Right cardiac atrium (tissue), 5 donors: ENCODE measurements around the gene ZNF516. TPM values are rescaled to one million over a fixed set of nuclear protein-coding genes. Genes with fewer than 3 reads are reported as not detected.

Experiments used
- ATAC-seq, 2 donors: fragments of 200-7000 bp; cut with Tn5 transposase; one replicate each; pipeline versions ENCODE4 v1.8.0 to v1.9.1; 2020; ENCODE audit warnings: moderate library complexity in 2 of 2, mild to moderate bottlenecking in 1 of 2
- DNase-seq, 3 donors: peaks; one replicate each; pipeline ENCODE4 v3.0.0-alpha.2; 2020
- H3K27ac ChIP-seq: one replicate; pipeline ENCODE4 v1.5.1; 2013; ENCODE audit warnings: mild to moderate bottlenecking, low read length, control low read depth, moderate library complexity
- H3K27me3 ChIP-seq: one replicate; pipeline ENCODE4 v1.6.1; 2013; ENCODE audit not compliant: control insufficient read depth, insufficient read depth
- H3K4me1 ChIP-seq: one replicate; pipeline ENCODE4 v1.6.1; 2013; ENCODE audit warnings: low read length; ENCODE audit not compliant: control insufficient read depth, insufficient read depth
- H3K4me3 ChIP-seq: one replicate; pipeline ENCODE4 v1.5.1; 2013; ENCODE audit warnings: low read length, control low read depth
- H3K9me3 ChIP-seq: one replicate; pipeline ENCODE4 v1.6.1; 2013; ENCODE audit warnings: low read length; ENCODE audit not compliant: control insufficient read depth
- WGBS: extraction: QIAGEN DNeasy Blood & Tissue Kit; methylation state at CpG from one replicate; pipeline ENCODE4 v1.1.7; 2013; 5-methylcytosine and 5-hydroxymethylcytosine counted together
- intact Hi-C, 4 donors: fragments of 100-400 bp; cut with DNase I; formaldehyde crosslinking; loops; one replicate each; pipeline versions ENCODE4 v1.11.0 to v1.14.0; 2022 to 2023
- polyA plus RNA-seq: library from polyadenylated mRNA; stranded (reverse); fragments of 200-250 nt; gene quantifications from one replicate; pipeline ENCODE4 v1.2.3, GENCODE V29; 2013
- total RNA-seq, 4 donors: library from RNA; stranded (reverse); fragmentation: NEBNext Ultra II Directional; extraction: Animal tissue kit (Norgen Biotek cat#: 25700); gene quantifications; one replicate each; pipeline ENCODE4 v1.2.1, GENCODE V29; 2021
- donor health status: healthy with polysubstance abuse.
- donor health status: DM: no; HTN: yes; CAD: no.
- donor health status: DM: no; HTN: no; CAD: no.
- donor health status: DM: no; HTN: yes; CAD: no; lungs with severe emphysema.
- donor health status: DM: yes; HTN: yes; CAD: no.

The ZNF516 gene
- total and polyA plus RNA-seq, 5 donors: 4.8 to 16.2 (median 11.2) TPM

DNA sequence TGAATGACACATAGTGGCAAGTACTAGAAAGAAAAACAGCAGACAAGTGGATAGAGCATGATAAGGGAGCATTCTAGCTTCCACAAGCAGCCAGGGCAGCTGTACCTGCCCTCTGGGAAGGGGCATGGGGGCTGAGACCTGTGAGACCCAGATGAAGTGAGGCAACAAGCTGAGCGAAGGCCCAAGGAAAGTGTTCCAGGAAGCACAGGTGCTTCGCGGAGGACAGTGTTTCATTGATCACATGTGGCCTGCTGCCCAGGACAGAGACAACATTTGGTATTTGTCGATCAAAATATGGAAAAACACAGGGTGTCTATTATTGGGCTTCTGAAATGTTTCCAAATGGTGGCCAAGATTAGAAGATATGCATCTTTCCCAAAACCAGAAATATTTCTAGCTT is 149.1 kb downstream of the ZNF516 start:
- DNase-seq: no peak
- 93% methylated on average over 4 of the region's 4 CpGs for WGBS
- no peaks in the 10 kb centered on the region for H3K9me3 ChIP-seq
- no peaks in the 10 kb centered on the region for H3K27me3 ChIP-seq
- no peaks in the 10 kb centered on the region for H3K4me1 ChIP-seq
- ATAC-seq: no peak
- H3K27ac ChIP-seq: no peak overlapping the region
- intact Hi-C loops: no loop called here
- no peak overlapping the region for H3K4me3 ChIP-seq

DNA sequence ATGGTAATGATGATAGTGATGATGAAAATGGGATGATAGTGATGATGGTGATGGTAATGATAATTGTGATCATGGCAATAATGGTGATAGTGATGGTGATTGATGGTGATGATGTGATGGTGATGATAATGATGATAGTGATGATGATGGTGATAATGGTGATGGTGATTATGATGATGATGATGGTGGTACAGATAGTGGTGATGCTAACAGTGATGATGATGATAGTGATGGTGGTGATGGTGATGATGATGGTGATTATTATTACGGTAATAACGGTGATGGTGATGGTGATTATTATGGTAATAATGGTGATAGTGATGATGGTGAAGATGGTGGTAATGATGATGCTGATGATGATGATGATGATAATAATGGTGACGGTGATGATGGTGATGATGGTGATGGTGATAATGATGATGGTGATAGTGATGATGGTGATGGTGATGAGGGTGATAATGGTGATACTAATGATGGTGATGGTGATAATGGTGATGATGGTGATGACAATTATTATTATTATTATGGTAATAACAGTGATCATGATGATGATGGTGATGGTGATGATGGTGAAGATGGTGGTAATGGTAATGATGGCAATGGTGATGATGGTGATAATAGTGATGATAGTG is 151.0 kb downstream of the ZNF516 start:
- no peak for DNase-seq
- 97% methylated on average over 3 of the region's 3 CpGs for WGBS
- Histone ChIP-seq H3K27ac (no peak overlapping the region), H3K4me3 (no peak overlapping the region), H3K4me1 (no peaks in the 10 kb centered on the region), H3K9me3 (peaks cover 5% of the 10 kb centered on the region), H3K27me3 (no peaks in the 10 kb centered on the region)
- intact Hi-C loops: no loop called here
- no peak for ATAC-seq

DNA sequence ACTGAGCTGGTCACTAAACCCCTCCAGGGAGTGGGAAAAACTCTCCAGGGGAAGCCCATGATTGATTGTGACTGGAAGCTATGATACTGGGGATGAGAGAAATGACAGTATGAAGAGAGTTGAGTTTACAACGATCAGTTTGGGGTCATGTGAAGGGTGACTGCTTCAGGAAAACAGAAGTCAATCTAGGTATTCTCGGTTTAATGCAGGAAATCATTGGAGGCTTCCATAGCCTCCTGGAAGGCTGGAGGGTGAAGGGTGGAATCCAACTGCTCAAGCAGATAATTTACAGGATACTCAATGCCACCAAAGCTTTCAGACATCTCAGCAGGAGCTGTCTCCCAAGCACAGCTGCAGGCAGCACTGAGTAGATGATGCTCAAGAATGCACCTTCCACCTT is 154.6 kb downstream of the ZNF516 start:
- DNase-seq (no peak), ATAC-seq (no peak)
- Histone ChIP-seq H3K4me3 (no peak overlapping the region), H3K27me3 (no peaks in the 10 kb centered on the region), H3K27ac (no peak overlapping the region), H3K9me3 (peaks cover 5% of the 10 kb centered on the region), H3K4me1 (no peaks in the 10 kb centered on the region)
- intact Hi-C loops: no loop called here
- WGBS: 92% methylated on average over 2 of the region's 2 CpGs

DNA sequence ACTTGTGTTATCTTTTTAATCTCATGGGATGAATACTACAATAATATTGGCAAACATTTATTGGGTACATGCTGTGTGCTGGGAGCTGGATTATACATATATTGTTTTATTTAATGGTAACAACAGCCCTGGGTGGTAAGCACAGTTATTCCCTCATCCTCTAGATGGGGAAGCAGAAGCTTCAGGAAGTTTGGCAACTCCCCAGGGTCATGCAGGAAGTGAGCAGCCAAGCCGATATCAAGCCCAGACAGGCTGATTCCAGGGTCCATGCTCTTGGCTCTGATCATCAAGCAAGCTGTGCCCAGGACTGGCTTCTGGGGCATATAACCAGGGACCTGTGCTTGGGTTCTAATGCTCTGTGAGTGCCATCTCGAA is 155.8 kb downstream of the ZNF516 start:
- ATAC-seq: no peak
- Histone ChIP-seq H3K27me3 (no peaks in the 10 kb centered on the region), H3K9me3 (peaks cover 5% of the 10 kb centered on the region), H3K4me1 (no peaks in the 10 kb centered on the region), H3K4me3 (no peak overlapping the region), H3K27ac (no peak overlapping the region)
- no peak for DNase-seq
- WGBS: 53% methylated on average over 2 of the region's 2 CpGs
- intact Hi-C loops: no loop called here

DNA sequence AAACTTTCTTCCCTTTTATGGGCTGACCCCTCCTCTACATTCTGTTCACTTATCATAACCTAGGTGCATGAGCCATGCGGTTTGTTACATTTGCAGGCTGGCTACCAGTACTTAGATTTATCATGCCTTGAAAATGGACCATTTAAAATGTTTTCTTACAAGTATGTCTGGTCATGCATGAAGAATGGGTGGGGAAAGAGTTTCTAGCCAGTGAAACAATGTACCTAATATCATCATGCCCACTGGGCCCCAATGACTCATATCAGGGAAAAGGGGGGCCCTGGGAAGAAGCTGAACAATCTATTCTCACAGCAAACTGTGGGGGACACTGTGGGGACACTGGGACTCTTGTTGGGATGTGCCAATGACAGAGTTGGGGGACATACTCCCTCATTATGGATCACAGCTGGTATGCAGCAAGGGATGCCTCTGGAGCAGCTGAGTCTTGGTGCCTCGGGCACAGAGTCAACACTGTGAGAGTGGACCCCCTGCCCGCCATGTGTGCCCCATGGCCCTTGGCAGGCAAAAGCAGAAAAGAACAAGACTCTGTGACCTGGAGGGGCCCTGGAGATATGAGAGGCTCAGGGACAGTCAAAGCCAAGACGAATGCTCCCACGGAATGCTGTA is 156.3 kb downstream of the ZNF516 start:
- intact Hi-C loops: no loop called here
- ATAC-seq: no peak
- H3K9me3 ChIP-seq: peaks cover 5% of the 10 kb centered on the region

DNA sequence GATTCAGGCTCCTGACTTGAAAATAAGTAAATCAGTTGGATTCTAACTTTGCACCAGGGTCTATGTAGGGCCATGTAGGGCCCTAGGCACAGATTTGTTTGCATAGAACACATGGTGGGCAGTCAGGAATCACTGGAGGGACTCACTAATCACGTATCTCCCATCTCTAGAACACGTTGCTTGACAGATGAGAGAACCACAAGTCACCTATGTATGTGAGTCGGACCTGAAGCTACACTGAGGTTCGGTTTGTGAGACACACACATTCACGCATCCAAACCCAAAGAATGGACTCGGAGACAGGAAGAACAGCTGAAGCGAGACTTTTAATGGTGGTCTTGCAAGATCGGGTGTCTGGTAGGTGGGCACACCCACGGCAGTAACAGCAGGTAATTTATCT is 157.0 kb downstream of the ZNF516 start:
- Histone ChIP-seq H3K27me3 (no peaks in the 10 kb centered on the region), H3K9me3 (peaks cover 5% of the 10 kb centered on the region), H3K4me1 (no peaks in the 10 kb centered on the region), H3K27ac (no peak overlapping the region), H3K4me3 (no peak overlapping the region)
- intact Hi-C loops: no loop called here
- DNase-seq (no peak), ATAC-seq (no peak)
- WGBS: 91% methylated on average over 9 of the region's 9 CpGs

More for the DNA sequence above, 156.3 kb downstream of the ZNF516 start:
- H3K27ac ChIP-seq: no peak overlapping the region
- no peak for DNase-seq
- H3K4me1 ChIP-seq: no peaks in the 10 kb centered on the region
- H3K4me3 ChIP-seq: no peak overlapping the region
- H3K27me3 ChIP-seq: no peaks in the 10 kb centered on the region
- 66% methylated on average over 5 of the region's 5 CpGs for WGBS

DNA sequence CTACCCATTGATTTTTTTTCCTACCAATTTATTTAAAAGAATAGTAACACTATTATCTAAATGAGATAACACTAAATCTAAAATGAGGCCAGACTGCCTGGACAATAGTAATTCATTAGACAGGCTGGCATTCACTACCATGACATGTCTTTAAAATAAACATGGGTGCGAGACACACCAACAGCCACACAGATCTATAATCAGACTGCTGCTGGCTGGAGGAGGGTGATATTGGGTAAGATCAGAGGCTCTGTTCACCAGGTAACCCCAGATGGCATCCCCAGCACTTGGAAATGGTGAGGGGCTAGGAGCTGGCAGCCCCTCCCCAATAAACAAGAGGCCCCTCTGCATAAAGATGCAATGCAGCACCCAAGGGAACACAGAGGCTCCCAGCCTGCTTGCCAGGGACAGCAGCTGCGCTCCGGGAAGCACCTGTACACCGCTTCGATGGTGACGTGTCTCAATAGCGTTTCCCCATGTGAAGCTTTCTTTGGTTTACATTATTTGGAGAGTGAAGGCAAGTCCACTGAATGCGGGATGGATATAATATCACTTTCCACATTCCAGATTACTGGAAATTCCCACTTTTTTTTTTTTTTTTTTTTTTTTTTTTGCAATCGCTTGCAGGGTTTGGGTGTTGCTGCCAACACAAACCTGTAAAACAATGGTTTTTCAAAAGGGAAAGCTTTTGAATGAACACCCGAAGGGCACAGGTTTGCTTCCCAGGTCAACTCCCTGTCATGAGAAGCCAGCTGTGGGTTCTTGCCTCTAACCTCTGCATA is 159.0 kb downstream of the ZNF516 start:
- H3K9me3 ChIP-seq: peaks cover 5% of the 10 kb centered on the region
- intact Hi-C loops: no loop called here
- ATAC-seq: no peak
- no peaks in the 10 kb centered on the region for H3K27me3 ChIP-seq
- no peak overlapping the region for H3K4me3 ChIP-seq
- WGBS: 83% methylated on average over 10 of the region's 10 CpGs
- DNase-seq: no peak
- no peaks in the 10 kb centered on the region for H3K4me1 ChIP-seq
- no peak overlapping the region for H3K27ac ChIP-seq

DNA sequence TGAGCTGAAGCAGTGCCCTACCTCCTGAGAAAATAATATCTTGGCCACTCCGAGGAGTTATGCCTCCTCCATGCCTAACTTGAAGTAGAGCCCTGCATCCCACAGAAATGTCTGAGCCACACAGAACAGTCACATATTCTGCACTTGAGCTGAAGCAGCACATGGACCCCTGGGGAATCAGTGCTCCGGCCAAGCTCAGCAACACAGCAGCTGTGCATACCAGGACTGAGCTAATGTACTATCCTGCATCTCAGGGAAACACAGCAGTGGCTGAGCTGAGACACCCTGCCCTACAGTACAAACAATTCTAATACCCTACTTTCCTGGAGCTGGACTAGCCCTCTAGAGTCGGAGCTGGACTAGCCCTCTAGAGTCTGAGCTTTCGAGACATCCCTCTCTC is 166.9 kb downstream of the ZNF516 start:
- H3K4me1 ChIP-seq: no peaks in the 10 kb centered on the region
- intact Hi-C loops: no loop called here
- DNase-seq (no peak), ATAC-seq (no peak)
- no peaks in the 10 kb centered on the region for H3K27me3 ChIP-seq
- 59% methylated on average over 4 of the region's 4 CpGs for WGBS
- no peaks in the 10 kb centered on the region for H3K9me3 ChIP-seq
- no peak overlapping the region for H3K4me3 ChIP-seq
- H3K27ac ChIP-seq: no peak overlapping the region

DNA sequence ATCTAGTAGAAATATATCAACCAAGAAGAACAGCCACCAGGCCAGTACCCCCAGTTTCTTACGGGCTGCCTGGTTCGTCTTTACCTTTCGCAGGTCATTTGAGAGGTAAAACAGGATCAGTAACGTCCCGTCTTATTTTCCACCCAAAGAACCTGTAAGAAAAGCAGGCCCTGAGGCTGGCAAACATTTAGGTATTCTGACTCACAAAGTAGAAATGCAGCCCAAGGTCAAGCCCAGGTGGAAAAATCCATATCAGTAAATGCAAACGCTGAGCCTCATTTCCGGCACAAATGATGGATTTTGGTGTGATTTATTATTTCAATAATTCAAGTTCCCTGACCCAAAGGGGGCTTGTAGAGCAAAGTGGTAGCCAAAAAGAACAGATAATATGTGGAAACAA is 171.2 kb downstream of the ZNF516 start:
- ATAC-seq: no peak
- Histone ChIP-seq H3K4me1 (no peaks in the 10 kb centered on the region), H3K27me3 (no peaks in the 10 kb centered on the region), H3K4me3 (no peak overlapping the region), H3K27ac (no peak overlapping the region), H3K9me3 (no peaks in the 10 kb centered on the region)
- intact Hi-C loops: no loop called here
- no peak for DNase-seq
- 95% methylated on average over 7 of the region's 7 CpGs for WGBS

DNA sequence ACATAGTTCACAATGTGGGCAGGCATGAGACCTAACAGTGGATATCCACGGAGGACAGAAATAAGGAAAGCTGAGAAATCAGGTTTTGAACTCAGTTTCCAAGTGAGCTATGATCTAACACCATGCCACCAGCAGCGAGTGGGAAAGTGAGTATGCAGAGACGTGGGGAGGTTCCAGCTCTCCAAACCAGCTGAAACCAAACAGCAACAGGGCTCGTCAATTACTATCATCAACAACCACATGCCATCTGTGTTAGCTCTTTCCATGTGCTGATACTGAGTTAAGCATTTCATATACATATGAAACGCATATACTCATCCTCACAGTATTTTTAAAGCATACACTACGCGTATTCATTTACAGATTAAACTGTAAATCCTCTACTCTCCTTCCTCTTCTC is 172.4 kb downstream of the ZNF516 start:
- Histone ChIP-seq H3K4me1 (no peaks in the 10 kb centered on the region), H3K27me3 (no peaks in the 10 kb centered on the region), H3K9me3 (no peaks in the 10 kb centered on the region), H3K4me3 (no peak overlapping the region), H3K27ac (no peak overlapping the region)
- intact Hi-C loops: no loop called here
- WGBS: 90% methylated on average over 7 of the region's 7 CpGs
- no peak for DNase-seq
- no peak for ATAC-seq

DNA sequence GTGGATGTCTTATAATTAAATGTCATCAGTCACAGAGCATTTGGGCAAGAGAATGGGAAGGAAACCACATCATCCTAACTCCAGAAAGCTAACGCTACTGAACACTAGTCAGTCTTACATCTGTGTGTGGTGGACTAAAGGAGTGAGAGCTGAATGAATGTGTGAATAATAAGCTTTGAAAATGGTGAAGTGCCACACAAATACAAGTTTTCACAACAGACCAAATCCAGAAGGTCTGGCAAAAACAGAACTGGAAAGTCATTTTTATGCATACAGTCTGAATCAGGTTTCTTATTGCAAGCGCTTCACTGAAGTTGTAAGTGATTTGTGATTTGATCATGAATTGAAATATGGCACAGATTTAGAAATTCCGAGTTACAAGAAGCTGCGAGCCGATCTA is 175.7 kb downstream of the ZNF516 start:
- ATAC-seq (no peak), DNase-seq (no peak)
- Histone ChIP-seq H3K27ac (no peak overlapping the region), H3K4me1 (no peaks in the 10 kb centered on the region), H3K27me3 (peaks cover 2% of the 10 kb centered on the region), H3K9me3 (no peaks in the 10 kb centered on the region), H3K4me3 (no peak overlapping the region)
- intact Hi-C loops: no loop called here
- WGBS: 87% methylated on average over 5 of the region's 5 CpGs
